ENCODE data around the gene CEMIP. TPM values are rescaled to one million over a fixed set of nuclear protein-coding genes. Genes with fewer than 3 reads are reported as not detected.
A peak's percentile ranks its signal among the peaks of the same experiment; 100 is the strongest.

The CEMIP gene
- total and polyA plus RNA-seq, 2 experiments from 2014 or later: 2.3 to 4.4 TPM

DNA sequence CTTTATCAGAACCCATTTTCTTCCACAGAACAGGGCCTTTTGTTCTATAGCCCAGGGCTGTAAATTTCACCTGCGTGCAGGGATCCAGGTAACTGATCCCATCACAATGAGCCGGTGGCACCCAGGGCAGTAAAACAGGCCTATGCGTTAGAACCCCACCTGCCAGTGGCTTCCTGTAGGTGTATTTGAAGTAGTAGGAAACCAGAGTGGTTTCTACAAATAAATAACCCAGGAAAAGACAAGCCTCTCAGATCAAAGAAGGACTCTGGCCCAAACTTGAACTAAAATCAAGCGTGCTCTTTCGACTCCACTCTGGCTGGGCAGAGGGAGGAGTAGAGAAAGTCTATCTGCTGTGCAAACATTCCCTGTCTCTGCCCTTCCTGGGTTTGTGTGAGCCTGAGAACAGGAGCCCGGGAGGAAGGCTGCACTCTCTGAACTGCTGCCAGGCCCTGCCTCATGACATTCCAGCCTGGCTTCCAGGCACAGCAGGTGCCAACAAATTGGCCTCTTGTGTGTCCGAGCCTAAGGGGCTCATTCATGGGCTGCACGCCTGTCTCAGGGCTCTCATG lies 77.7 kb downstream of the CEMIP start:
- TF ChIP-seq EZH2 (IDR thresholded peaks at IDR 0.05; ENCODE audit: borderline replicate concordance): no peak
- no peak for TF ChIP-seq EZH2phosphoT487 (IDR thresholded peaks at IDR 0.05; ENCODE audit: low read depth, severe bottlenecking, unreplicated experiment)
- TF ChIP-seq, protein P1, sequence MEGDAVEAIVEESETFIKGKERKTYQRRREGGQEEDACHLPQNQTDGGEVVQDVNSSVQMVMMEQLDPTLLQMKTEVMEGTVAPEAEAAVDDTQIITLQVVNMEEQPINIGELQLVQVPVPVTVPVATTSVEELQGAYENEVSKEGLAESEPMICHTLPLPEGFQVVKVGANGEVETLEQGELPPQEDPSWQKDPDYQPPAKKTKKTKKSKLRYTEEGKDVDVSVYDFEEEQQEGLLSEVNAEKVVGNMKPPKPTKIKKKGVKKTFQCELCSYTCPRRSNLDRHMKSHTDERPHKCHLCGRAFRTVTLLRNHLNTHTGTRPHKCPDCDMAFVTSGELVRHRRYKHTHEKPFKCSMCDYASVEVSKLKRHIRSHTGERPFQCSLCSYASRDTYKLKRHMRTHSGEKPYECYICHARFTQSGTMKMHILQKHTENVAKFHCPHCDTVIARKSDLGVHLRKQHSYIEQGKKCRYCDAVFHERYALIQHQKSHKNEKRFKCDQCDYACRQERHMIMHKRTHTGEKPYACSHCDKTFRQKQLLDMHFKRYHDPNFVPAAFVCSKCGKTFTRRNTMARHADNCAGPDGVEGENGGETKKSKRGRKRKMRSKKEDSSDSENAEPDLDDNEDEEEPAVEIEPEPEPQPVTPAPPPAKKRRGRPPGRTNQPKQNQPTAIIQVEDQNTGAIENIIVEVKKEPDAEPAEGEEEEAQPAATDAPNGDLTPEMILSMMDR (IDR thresholded peaks at IDR 0.05; ENCODE audit: poor library complexity): no peak
- Histone ChIP-seq H4K20me1 (ENCODE audit: insufficient read depth, poor library complexity, severe bottlenecking) (no peaks in the 10 kb centered on the region), H2AFZ (no peak overlapping the region), H3K4me2 (no peak overlapping the region), H3K27ac (peak overlapping the region; percentile 36), H3K9me3 (ENCODE audit: low read depth) (no peaks in the 10 kb centered on the region), H3K36me3 (replicated peaks; ENCODE audit: insufficient read depth, low read depth) (no peaks in the 10 kb centered on the region), H3K4me3 (no peak overlapping the region), H3K4me1 (ENCODE audit: insufficient read depth) (no peaks in the 10 kb centered on the region), H3K9me2 (replicated peaks; ENCODE audit: insufficient read depth) (no peaks in the 10 kb centered on the region), H3K79me2 (no peaks in the 10 kb centered on the region), H3K27me3 (no peaks in the 10 kb centered on the region)
- no peak for DNase-seq (ENCODE audit: low spot score)
- WGBS (ENCODE audit: low lambda C conversion rate, missing lambda C conversion rate): 40% methylated on average over 8 of the region's 8 CpGs

DNA sequence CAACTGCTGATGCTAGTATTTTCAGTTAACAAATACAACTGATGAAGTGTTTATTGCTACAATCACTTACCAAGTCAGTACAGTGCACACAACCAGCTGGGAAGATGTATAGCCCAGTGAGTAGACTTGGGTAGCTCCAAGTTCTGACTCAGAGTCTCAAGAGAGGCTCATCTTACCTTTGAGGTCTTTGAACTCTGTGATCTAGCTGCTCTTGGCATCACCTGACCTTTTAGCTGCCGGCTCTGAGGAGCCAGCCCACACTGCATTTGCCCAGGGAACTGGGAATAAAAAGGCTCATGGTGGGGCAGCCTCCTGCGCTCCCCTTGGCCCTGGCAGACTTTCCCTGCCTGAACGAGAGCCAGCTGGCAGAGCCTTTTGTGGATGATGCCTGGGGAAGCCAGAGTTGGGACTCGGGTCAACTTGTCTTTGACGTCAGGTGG lies 82.6 kb downstream of the CEMIP start:
- 68% methylated on average over 5 of the region's 5 CpGs for WGBS (ENCODE audit: low lambda C conversion rate, missing lambda C conversion rate)
- Histone ChIP-seq H3K9me3 (ENCODE audit: low read depth) (no peaks in the 10 kb centered on the region), H3K79me2 (no peaks in the 10 kb centered on the region), H2AFZ (no peak overlapping the region), H3K4me2 (no peak overlapping the region), H3K27me3 (no peaks in the 10 kb centered on the region), H4K20me1 (ENCODE audit: insufficient read depth, poor library complexity, severe bottlenecking) (no peaks in the 10 kb centered on the region), H3K4me3 (no peak overlapping the region), H3K27ac (no peak overlapping the region), H3K36me3 (replicated peaks; ENCODE audit: insufficient read depth, low read depth) (no peaks in the 10 kb centered on the region), H3K9me2 (replicated peaks; ENCODE audit: insufficient read depth) (no peaks in the 10 kb centered on the region), H3K4me1 (ENCODE audit: insufficient read depth) (no peaks in the 10 kb centered on the region)
- DNase-seq (ENCODE audit: low spot score): no peak
- TF ChIP-seq EZH2 (IDR thresholded peaks at IDR 0.05; ENCODE audit: borderline replicate concordance) (no peak), EZH2phosphoT487 (IDR thresholded peaks at IDR 0.05; ENCODE audit: low read depth, severe bottlenecking, unreplicated experiment) (no peak)
- TF ChIP-seq, protein P1 (IDR thresholded peaks at IDR 0.05; ENCODE audit: poor library complexity): no peak

DNA sequence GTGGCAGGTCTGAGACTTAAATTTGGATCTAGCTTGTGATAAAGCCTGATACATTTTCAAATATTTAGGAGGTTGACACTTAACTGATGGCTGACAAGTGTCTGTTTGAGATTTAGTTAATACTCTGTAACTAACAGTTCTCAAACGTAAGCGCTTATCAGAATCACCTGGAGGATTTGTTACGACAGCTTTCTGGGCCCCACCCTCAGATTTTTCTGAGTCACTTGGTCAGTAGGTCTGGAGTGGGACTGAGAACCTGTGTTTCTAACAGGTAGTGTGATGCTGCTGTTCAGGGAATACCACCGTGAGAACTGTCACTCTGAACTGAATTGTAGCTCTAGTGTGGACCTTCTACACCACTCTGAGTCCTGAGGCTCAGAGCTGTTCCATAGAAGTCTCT lies 85.5 kb downstream of the CEMIP start:
- TF ChIP-seq EZH2phosphoT487 (IDR thresholded peaks at IDR 0.05; ENCODE audit: low read depth, severe bottlenecking, unreplicated experiment): no peak
- H3K79me2 ChIP-seq: no peaks in the 10 kb centered on the region
- no peak overlapping the region for H2AFZ ChIP-seq
- H3K9me2 ChIP-seq (replicated peaks; ENCODE audit: insufficient read depth): no peaks in the 10 kb centered on the region
- no peaks in the 10 kb centered on the region for H3K9me3 ChIP-seq (ENCODE audit: low read depth)
- H3K27me3 ChIP-seq: no peaks in the 10 kb centered on the region
- 71% methylated on average over 4 of the region's 4 CpGs for WGBS (ENCODE audit: low lambda C conversion rate, missing lambda C conversion rate)
- no peak overlapping the region for H3K4me3 ChIP-seq
- H3K4me1 ChIP-seq (ENCODE audit: insufficient read depth): no peaks in the 10 kb centered on the region
- no peak for DNase-seq (ENCODE audit: low spot score)
- no peak overlapping the region for H3K27ac ChIP-seq
- H4K20me1 ChIP-seq (ENCODE audit: insufficient read depth, poor library complexity, severe bottlenecking): no peaks in the 10 kb centered on the region
- no peaks in the 10 kb centered on the region for H3K36me3 ChIP-seq (replicated peaks; ENCODE audit: insufficient read depth, low read depth)
- H3K4me2 ChIP-seq: no peak overlapping the region

DNA sequence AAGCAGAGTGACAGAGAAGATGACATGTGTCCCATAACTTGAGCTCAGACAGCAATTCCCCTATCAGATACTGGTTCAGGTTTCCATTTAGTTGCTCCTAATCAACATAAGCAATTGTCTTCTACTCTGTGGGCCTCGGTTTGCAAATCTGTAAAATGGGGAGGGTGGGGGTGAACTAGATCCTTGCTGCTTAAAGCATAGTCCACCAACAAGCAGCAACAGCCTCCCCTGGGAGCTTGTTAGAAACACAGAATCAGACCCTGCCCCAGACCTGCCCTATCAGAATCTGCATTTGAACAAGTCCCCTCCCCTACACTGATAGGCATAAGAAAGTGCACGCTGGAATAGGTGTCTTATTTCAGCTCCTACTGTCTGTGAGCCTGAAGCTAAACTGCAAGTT lies 87.8 kb downstream of the CEMIP start:
- no peaks in the 10 kb centered on the region for H3K9me2 ChIP-seq (replicated peaks; ENCODE audit: insufficient read depth)
- no peaks in the 10 kb centered on the region for H3K9me3 ChIP-seq (ENCODE audit: low read depth)

More for the DNA sequence above, 87.8 kb downstream of the CEMIP start:
- no peaks in the 10 kb centered on the region for H3K36me3 ChIP-seq (replicated peaks; ENCODE audit: insufficient read depth, low read depth)
- TF ChIP-seq EZH2 (IDR thresholded peaks at IDR 0.05; ENCODE audit: borderline replicate concordance): no peak
- TF ChIP-seq EZH2phosphoT487 (IDR thresholded peaks at IDR 0.05; ENCODE audit: low read depth, severe bottlenecking, unreplicated experiment): no peak
- TF ChIP-seq, protein P1 (IDR thresholded peaks at IDR 0.05; ENCODE audit: poor library complexity): no peak
- no peaks in the 10 kb centered on the region for H3K4me1 ChIP-seq (ENCODE audit: insufficient read depth)
- no peaks in the 10 kb centered on the region for H3K79me2 ChIP-seq
- no peak overlapping the region for H3K4me2 ChIP-seq
- H3K27me3 ChIP-seq: no peaks in the 10 kb centered on the region
- no peaks in the 10 kb centered on the region for H4K20me1 ChIP-seq (ENCODE audit: insufficient read depth, poor library complexity, severe bottlenecking)
- no peak overlapping the region for H2AFZ ChIP-seq
- no peak for DNase-seq (ENCODE audit: low spot score)
- H3K27ac ChIP-seq: no peak overlapping the region
- H3K4me3 ChIP-seq: no peak overlapping the region
- WGBS (ENCODE audit: low lambda C conversion rate, missing lambda C conversion rate): 45% methylated on average over 2 of the region's 2 CpGs
